SK-N-MC (cell line): ENCODE results near the gene NUDT21.

ENCODE experiments used
- EZH2 ChIP-seq: fragments of 200-600 bp; sonication (generic); IDR thresholded peaks from one replicate; pipeline ENCODE4 v1.6.1; 2017; ENCODE audit warnings: antibody characterized with exemption
- FOXP2 ChIP-seq: optimal IDR thresholded peaks from 2 replicates; pipeline ENCODE3; 2011; ENCODE audit warnings: mild to moderate bottlenecking, moderate library complexity; ENCODE audit not compliant: insufficient read depth; ENCODE audit errors: extremely low read length, control extremely low read depth
- POLR2AphosphoS5 ChIP-seq: IDR thresholded peaks from 2 replicates; pipeline ENCODE4 v1.6.1; 2012; ENCODE audit warnings: mild to moderate bottlenecking, low read depth, low read length, borderline replicate concordance

DNA sequence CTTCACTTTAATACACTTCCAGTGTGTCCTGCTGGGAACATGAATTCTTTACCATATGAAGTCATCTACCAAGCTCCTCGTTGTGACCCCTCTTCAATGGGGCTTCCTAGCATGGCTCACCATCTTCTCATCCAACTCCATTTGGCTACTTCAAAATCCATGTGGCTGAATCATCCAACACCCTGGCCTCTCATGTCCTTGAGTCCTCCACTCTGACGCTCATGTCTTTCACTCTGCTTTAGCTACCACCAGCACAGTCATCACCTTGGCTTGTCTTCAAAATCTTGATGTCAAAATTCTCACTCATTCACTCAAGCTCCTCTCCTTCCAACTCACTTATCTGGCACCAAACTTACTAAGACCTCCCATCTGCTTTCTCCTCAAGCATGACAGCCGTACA is 61.6 kb downstream of the NUDT21 start:
- no peak for TF ChIP-seq POLR2AphosphoS5
- no peak for TF ChIP-seq EZH2
- no peak for TF ChIP-seq FOXP2
